ENCODE results near the gene AP3S1.

Gene AP3S1

DNA sequence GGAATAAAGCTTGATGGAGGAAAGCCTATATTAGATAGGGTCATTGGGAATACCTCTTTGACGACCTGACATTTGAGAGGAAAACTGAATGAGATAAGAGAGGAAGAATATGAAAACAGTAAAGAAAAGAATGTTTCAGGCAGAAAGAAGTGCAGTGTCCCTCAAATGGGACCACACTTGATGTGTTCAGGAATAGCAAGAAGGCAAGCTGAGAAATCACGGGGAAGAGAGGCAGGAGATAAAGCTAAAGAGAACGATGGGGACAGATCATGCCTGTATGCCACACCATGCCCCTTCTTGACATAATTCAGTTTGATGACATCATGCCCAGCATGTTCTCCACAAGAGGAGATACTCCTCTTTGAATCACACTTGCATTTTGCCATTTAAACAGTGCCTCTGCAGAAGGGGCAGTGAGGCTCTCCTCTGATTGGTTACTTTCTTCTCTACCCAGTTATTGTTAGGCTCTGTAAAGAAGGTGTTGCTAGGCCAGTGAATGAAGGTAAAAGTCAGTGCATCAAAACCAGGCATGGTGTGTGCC lies 7.6 kb downstream of the AP3S1 start:
- no peak overlapping the region for H3K4me3 ChIP-seq (ENCODE audit: low read length)
- DNase-seq (ENCODE audit: low read depth) = no peak
- no peak overlapping the region for H3K9ac ChIP-seq (ENCODE audit: low read length)
- peaks cover 3% of the 10 kb centered on the region for H3K9me3 ChIP-seq (ENCODE audit: control insufficient read depth, low read length)
- H3K36me3 ChIP-seq (ENCODE audit: control insufficient read depth, insufficient read depth, low read length, severe bottlenecking) = peaks cover 5% of the 10 kb centered on the region
- peaks cover 14% of the 10 kb centered on the region for H3K4me1 ChIP-seq (ENCODE audit: control insufficient read depth, insufficient read depth, low read length)
- H3K27me3 ChIP-seq (replicated peaks; ENCODE audit: control insufficient read depth, insufficient read depth, low read length) = no peaks in the 10 kb centered on the region

DNA sequence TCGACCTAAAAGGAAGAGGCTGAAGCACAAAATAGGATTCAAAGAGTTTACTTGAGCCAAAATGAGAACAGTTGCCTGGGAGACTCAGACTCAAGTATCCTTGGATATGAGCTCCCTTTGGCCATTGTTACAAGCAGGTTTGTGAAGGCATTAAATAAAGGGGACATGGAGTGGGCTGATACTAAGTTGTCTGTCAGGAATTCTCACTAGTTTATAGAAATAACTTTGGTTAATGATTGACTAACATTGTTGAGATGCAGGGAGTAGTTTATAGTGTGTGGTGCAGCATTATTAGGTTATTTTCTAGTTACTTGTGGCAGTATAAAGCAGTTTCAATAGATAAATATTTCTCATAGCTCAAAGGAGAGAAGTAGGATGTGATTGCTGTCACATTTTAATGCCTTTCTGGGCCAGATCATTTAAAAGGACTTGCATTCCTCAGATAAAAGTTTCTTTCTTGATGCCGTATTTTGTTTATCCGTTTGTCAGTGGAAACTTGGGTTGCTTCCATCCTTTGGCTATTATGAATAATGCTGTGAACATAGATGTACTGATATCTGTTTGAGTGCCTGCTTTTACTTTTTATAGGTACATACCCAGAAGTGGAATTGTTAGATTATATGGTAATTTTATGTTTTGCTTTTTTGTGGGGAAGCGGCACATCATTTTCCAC lies 9.1 kb downstream of the AP3S1 start:
- no peak for DNase-seq (ENCODE audit: low read depth)
- Histone ChIP-seq H3K36me3 (ENCODE audit: control insufficient read depth, insufficient read depth, low read length, severe bottlenecking) (peaks cover 5% of the 10 kb centered on the region), H3K9me3 (ENCODE audit: control insufficient read depth, low read length) (peaks cover 3% of the 10 kb centered on the region), H3K9ac (ENCODE audit: low read length) (peak overlapping the region; percentile 26), H3K27me3 (replicated peaks; ENCODE audit: control insufficient read depth, insufficient read depth, low read length) (no peaks in the 10 kb centered on the region), H3K4me1 (ENCODE audit: control insufficient read depth, insufficient read depth, low read length) (peaks cover 15% of the 10 kb centered on the region), H3K4me3 (ENCODE audit: low read length) (peak overlapping the region; percentile 42)

DNA sequence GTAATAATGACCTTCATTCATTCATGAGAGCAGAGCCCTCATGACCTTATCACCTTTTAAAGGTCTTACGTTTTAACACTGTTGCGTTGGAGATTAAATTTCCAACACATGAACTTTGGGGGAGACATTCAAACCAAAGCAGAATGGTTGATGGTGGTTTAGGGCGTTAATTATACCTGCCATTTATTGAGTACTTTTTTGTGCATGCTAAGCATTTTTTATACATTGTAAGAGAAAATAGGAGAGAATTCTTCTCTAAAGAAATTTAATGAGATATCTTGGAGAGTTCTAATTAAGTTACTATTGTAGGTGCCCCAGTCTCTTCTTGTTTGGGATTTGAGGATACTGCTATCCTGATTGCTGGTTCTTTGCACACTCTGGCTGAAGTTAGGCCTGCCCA lies 12.4 kb downstream of the AP3S1 start:
- peaks cover 43% of the 10 kb centered on the region for H3K4me1 ChIP-seq (ENCODE audit: control insufficient read depth, insufficient read depth, low read length)
- H3K4me3 ChIP-seq (ENCODE audit: low read length) = no peak overlapping the region
- H3K9ac ChIP-seq (ENCODE audit: low read length) = no peak overlapping the region
- H3K27me3 ChIP-seq (replicated peaks; ENCODE audit: control insufficient read depth, insufficient read depth, low read length) = no peaks in the 10 kb centered on the region
- peaks cover 3% of the 10 kb centered on the region for H3K9me3 ChIP-seq (ENCODE audit: control insufficient read depth, low read length)
- no peak for DNase-seq (ENCODE audit: low read depth)
- H3K36me3 ChIP-seq (ENCODE audit: control insufficient read depth, insufficient read depth, low read length, severe bottlenecking) = peaks cover 5% of the 10 kb centered on the region

DNA sequence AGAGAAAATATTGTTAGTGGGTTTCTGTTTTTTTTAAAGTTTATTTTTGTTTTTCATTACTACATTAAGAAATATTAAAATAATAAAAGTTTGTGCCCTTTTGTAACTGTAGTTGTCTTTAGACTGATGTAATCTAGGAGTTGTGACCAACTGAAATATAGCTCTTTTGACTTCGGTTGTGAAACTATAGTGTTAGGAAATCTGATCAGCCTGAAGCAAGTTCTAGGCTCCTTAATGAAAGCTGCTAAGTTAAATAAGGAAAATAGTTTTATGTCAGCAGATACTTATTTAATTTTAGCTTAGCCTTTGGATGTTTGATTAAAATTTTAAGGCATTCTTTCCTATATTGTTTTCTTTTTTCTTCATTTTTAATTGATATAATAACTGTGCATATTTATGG lies 14.2 kb downstream of the AP3S1 start:
- Histone ChIP-seq H3K36me3 (ENCODE audit: control insufficient read depth, insufficient read depth, low read length, severe bottlenecking) (peaks cover 5% of the 10 kb centered on the region), H3K9me3 (ENCODE audit: control insufficient read depth, low read length) (peaks cover 3% of the 10 kb centered on the region), H3K4me1 (ENCODE audit: control insufficient read depth, insufficient read depth, low read length) (peaks cover 46% of the 10 kb centered on the region), H3K27me3 (replicated peaks; ENCODE audit: control insufficient read depth, insufficient read depth, low read length) (no peaks in the 10 kb centered on the region), H3K9ac (ENCODE audit: low read length) (no peak overlapping the region), H3K4me3 (ENCODE audit: low read length) (no peak overlapping the region)
- peak; percentile 79 for DNase-seq (ENCODE audit: low read depth)

- Histone ChIP-seq H3K9ac (ENCODE audit: low read length) (no peak overlapping the region), H3K36me3 (ENCODE audit: control insufficient read depth, insufficient read depth, low read length, severe bottlenecking) (peaks cover 5% of the 10 kb centered on the region), H3K27me3 (replicated peaks; ENCODE audit: control insufficient read depth, insufficient read depth, low read length) (no peaks in the 10 kb centered on the region), H3K4me1 (ENCODE audit: control insufficient read depth, insufficient read depth, low read length) (peaks cover 48% of the 10 kb centered on the region), H3K9me3 (ENCODE audit: control insufficient read depth, low read length) (peaks cover 3% of the 10 kb centered on the region), H3K4me3 (ENCODE audit: low read length) (no peak overlapping the region)
- no peak for DNase-seq (ENCODE audit: low read depth)
Observed at GRCh38 chr5:115857057-115857479, 15.3 kb downstream of the AP3S1 start.

DNA sequence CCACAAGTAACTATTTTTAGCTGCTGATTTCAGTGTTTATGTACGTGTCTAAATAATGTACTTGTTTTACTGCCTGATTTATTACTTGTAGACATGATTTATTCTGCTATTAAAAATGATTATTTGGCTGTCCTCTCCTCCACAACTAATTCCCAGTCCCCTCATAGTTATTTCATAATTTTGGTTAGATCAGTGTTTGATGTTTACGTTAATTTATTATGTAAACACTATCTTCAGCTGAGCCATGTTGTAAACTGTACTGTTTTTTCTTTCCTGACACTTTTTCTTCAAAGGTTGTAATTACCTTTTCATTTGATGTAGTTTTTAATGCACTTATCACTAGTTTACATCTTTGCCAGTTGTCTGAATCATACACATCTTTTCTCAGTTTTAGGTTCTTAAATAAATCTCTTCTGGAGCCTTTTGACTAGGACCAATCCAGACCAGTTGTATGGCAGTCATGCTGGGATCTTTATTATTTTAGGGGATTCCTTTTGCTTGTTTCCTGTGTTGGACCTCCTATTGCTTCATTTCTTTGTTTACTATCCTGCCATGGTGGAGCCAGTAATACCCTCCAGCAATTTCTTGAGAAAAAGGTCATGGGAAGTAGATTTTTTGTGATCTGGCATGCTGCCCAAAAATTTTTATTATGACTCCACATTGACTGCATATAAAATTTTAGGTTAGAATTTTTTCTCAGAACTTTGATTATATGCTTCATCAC lies 16.1 kb downstream of the AP3S1 start:
- Histone ChIP-seq H3K27me3 (replicated peaks; ENCODE audit: control insufficient read depth, insufficient read depth, low read length) (no peaks in the 10 kb centered on the region), H3K36me3 (ENCODE audit: control insufficient read depth, insufficient read depth, low read length, severe bottlenecking) (peaks cover 5% of the 10 kb centered on the region), H3K4me1 (ENCODE audit: control insufficient read depth, insufficient read depth, low read length) (peaks cover 48% of the 10 kb centered on the region), H3K9me3 (ENCODE audit: control insufficient read depth, low read length) (peaks cover 3% of the 10 kb centered on the region), H3K4me3 (ENCODE audit: low read length) (peak overlapping the region; percentile 56), H3K9ac (ENCODE audit: low read length) (peak overlapping the region; percentile 31)
- peak; percentile 73 for DNase-seq (ENCODE audit: low read depth)

GRCh38 chr5:115858396-115858795 lies 16.7 kb downstream of the AP3S1 start:
- H3K9ac ChIP-seq (ENCODE audit: low read length) = peak overlapping the region; percentile 31
- H3K36me3 ChIP-seq (ENCODE audit: control insufficient read depth, insufficient read depth, low read length, severe bottlenecking) = peaks cover 5% of the 10 kb centered on the region
- peak overlapping the region; percentile 56 for H3K4me3 ChIP-seq (ENCODE audit: low read length)
- H3K4me1 ChIP-seq (ENCODE audit: control insufficient read depth, insufficient read depth, low read length) = peaks cover 48% of the 10 kb centered on the region
- H3K27me3 ChIP-seq (replicated peaks; ENCODE audit: control insufficient read depth, insufficient read depth, low read length) = no peaks in the 10 kb centered on the region
- DNase-seq (ENCODE audit: low read depth) = no peak
- peaks cover 3% of the 10 kb centered on the region for H3K9me3 ChIP-seq (ENCODE audit: control insufficient read depth, low read length)

GRCh38 chr5:115859378-115859777 lies 17.6 kb downstream of the AP3S1 start:
- peaks cover 48% of the 10 kb centered on the region for H3K4me1 ChIP-seq (ENCODE audit: control insufficient read depth, insufficient read depth, low read length)
- DNase-seq (ENCODE audit: low read depth) = peak; percentile 33
- H3K27me3 ChIP-seq (replicated peaks; ENCODE audit: control insufficient read depth, insufficient read depth, low read length) = no peaks in the 10 kb centered on the region
- H3K4me3 ChIP-seq (ENCODE audit: low read length) = no peak overlapping the region
- H3K9me3 ChIP-seq (ENCODE audit: control insufficient read depth, low read length) = peaks cover 5% of the 10 kb centered on the region
- H3K9ac ChIP-seq (ENCODE audit: low read length) = no peak overlapping the region
- no peaks in the 10 kb centered on the region for H3K36me3 ChIP-seq (ENCODE audit: control insufficient read depth, insufficient read depth, low read length, severe bottlenecking)

DNA sequence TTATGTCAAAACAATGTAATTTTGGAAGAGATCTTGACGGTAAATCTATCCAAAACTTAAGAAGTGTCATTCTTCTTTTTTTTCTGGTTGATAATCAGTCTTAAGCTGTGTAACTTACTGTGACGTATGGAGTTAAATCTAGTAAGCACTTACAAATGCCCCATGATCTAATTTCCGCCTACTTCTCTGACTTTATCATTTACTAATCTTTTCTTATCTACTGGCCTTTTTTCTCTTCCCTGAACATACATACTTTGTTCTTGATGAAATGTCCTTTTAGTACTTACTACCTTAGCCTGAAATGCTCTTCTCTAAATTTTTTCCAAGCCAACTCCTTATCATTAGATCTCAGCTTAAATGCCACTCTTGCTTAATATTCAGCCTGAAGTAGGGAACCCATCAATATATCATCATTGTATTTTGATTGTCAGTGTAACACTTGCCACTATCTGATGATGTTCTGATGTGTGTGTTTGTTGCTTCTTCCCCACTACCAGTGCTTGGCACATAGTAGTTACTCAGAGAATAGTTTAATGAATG lies 27.6 kb downstream of the AP3S1 start:
- no peak overlapping the region for H3K4me3 ChIP-seq (ENCODE audit: low read length)
- DNase-seq (ENCODE audit: low read depth) = no peak
- no peaks in the 10 kb centered on the region for H3K27me3 ChIP-seq (replicated peaks; ENCODE audit: control insufficient read depth, insufficient read depth, low read length)
- H3K36me3 ChIP-seq (ENCODE audit: control insufficient read depth, insufficient read depth, low read length, severe bottlenecking) = peaks cover 27% of the 10 kb centered on the region
- no peaks in the 10 kb centered on the region for H3K9me3 ChIP-seq (ENCODE audit: control insufficient read depth, low read length)
- H3K9ac ChIP-seq (ENCODE audit: low read length) = no peak overlapping the region
- H3K4me1 ChIP-seq (ENCODE audit: control insufficient read depth, insufficient read depth, low read length) = peaks cover 6% of the 10 kb centered on the region

- Histone ChIP-seq H3K36me3 (ENCODE audit: control insufficient read depth, insufficient read depth, low read length, severe bottlenecking) (peaks cover 27% of the 10 kb centered on the region), H3K4me1 (ENCODE audit: control insufficient read depth, insufficient read depth, low read length) (peaks cover 9% of the 10 kb centered on the region), H3K9me3 (ENCODE audit: control insufficient read depth, low read length) (no peaks in the 10 kb centered on the region), H3K9ac (ENCODE audit: low read length) (no peak overlapping the region), H3K4me3 (ENCODE audit: low read length) (no peak overlapping the region), H3K27me3 (replicated peaks; ENCODE audit: control insufficient read depth, insufficient read depth, low read length) (no peaks in the 10 kb centered on the region)
- DNase-seq (ENCODE audit: low read depth) = no peak
Observed at GRCh38 chr5:115872447-115872846, 30.7 kb downstream of the AP3S1 start.

- Histone ChIP-seq H3K4me3 (ENCODE audit: low read length) (no peak overlapping the region), H3K4me1 (ENCODE audit: control insufficient read depth, insufficient read depth, low read length) (peaks cover 9% of the 10 kb centered on the region), H3K27me3 (replicated peaks; ENCODE audit: control insufficient read depth, insufficient read depth, low read length) (no peaks in the 10 kb centered on the region), H3K36me3 (ENCODE audit: control insufficient read depth, insufficient read depth, low read length, severe bottlenecking) (peaks cover 27% of the 10 kb centered on the region), H3K9ac (ENCODE audit: low read length) (no peak overlapping the region), H3K9me3 (ENCODE audit: control insufficient read depth, low read length) (no peaks in the 10 kb centered on the region)
- peak; percentile 50 for DNase-seq (ENCODE audit: low read depth)
Observed at GRCh38 chr5:115873392-115873791, 31.7 kb downstream of the AP3S1 start.
